HG03342 (cell line): Measurements from ENCODE around the gene CEP68.
"Not testable (repeated sequence)": the region's sequence is repeated elsewhere in the genome, so short reads cannot be mapped to it uniquely, and the experiment has no call there.

Experiments
- ATAC-seq: cut with Tn5 transposase; IDR thresholded peaks from one replicate; pipeline ENCODE4 v1.9.1; 2021; ENCODE audit warnings: mild to moderate bottlenecking, moderate library complexity; ENCODE audit not compliant: unreplicated experiment

The CEP68 gene

DNA sequence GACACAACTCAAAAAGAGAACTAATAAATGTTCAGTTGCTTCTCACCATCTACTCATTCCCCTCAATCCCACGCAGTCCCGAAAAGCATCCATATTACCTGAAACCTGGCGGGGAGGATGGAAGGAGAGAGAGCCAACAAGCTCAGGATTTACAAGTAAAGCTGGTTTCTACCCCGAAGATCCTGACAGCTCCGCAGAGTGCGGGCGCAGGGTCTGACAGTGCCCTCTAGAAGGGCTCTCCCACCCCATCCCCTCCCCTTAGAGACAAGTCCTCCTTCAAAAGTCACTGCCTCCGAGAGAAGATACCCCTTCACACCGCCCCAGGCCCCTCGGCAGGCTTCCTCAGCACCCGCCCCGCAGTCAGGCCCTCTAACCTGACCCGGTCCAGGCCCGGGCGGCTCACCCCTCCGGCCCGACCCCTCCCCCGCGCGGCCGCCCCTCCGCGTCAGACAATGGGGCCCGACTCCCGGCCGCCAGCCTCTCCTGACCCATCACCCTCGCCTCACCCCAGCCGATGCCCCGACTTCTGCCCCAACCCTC is 73.1 kb downstream of the CEP68 start:
- ATAC-seq = peak; percentile 7

DNA sequence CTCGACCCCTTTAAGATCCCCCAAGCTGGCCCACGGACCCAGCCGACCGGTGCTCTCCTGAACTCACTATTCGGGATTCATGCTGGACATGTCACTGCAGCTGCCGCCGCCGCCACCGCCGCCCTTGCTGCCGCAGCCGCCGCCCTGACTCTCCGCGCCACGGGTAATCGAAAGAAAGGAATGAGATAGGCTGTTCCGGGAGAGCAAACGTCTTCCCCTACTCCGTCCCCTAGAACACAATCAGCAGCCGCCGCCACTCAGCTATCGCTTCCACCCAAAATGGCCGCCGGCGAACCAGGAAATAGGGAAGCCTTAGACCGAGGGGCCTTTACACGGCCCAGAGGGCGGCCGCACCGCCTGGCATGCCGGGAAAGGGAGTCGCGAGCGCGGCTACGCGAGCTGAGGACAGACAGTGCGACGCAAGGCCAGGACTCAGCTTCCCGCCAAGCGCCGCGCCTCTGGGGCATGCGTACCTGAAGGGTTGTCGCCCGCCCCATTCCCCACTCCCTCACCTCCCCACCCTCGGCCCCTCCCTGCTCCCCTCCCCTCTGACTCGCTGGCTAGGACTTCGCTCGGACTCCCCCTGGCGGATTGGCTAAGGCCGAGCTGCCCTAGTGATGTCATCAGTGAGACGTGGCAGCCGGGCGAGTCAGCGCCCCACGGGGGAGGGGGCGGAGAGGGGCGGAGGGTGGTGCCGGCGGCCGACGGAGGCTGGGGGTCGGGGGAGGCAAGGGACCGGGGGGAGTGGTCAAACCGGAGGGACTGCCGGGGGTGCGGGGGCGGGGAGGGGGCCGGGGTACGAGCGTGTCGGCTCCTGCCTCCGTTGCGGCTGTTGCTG is 73.8 kb downstream of the CEP68 start, which contains the start of gene RAB1A:
TSS of gene RAB1A (minus strand) at position 281 of the 838 bp plus-strand sequence. CDS start at position 90, 191 bp downstream.
- ATAC-seq = peak; percentile 95

DNA sequence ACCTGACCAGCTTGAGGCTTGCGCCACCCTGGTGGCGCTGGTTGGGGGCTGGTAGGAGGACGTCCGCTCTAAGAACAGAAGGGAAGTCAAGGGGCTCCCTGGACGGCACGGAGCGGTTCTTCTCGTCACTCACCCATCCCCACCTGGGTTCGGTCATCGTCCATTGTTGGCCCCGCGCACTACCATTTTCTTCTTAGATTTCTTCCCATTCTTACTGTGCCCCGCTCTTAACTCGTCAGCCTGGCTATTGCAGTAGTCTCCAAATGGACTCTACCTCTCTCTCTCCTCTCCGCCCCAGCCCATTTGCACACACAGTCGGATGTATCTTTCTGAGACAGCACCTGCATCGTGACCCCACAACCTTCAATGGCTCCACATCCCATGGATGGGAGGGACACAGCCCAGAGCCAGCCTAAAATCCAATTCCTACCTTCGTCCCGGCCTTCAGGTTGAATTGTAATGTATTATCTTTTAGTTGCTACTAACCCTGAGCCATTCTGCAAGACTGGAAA is 74.5 kb downstream of the CEP68 start:
- ATAC-seq = peak; percentile 30

DNA sequence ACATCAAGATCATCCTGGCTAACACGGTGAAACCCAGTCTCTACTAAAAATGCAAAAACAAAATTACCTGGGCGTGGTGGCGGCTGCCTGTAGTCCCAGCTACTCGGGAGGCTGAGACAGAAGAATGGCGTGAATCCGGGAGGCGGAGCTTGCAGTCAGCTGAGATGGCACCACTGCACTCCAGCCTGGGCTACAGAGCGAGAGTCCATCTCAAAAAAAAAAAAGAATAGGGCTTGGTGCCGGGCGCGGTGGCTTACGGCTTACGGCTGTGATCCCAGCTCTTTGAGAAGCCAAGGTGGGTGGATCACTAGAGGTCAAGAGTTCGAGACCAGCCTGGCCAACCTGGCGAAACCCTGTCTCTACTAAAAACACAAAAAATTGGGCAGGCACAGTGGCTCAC is 76.7 kb downstream of the CEP68 start:
- ATAC-seq = not testable (repeated sequence)

DNA sequence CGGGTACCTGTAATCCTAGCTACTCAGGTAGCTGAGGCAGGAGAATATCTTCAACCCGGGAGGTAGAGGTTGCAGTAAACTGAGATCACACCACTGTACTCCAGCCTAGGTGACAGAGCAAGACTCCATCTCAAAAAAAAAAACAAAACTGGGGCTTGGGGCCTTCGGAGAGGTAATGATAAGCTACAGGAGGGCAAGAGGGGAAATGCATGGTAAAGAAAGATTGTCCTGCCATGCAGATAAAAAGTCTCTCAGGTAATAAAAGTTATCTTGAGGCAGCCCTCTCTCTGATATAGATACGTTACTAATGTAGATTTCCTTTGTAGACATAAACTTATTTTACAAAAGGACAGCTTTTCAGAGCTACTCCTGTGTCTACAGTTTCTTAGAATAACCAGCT is 77.4 kb downstream of the CEP68 start:
- no peak for ATAC-seq

DNA sequence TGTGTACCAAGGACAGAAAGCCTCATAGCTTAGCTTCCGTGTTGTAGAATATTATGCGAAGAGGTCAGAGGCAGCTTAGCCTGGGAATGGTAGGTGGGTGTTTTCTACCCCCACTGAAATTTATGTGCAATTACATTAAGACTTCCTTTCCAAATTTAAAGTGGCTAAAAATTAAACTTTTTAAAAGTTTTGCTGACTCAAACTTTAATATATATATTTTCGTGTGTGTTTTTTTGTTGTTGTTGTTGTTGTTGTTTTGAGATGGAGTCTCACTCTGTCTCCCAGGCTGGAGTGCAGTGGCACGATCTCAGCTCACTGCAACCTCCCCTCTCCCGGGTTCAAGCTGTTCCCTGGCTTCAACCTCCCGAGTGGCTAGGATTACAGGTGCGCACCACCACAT is 77.9 kb downstream of the CEP68 start:
- no peak for ATAC-seq

DNA sequence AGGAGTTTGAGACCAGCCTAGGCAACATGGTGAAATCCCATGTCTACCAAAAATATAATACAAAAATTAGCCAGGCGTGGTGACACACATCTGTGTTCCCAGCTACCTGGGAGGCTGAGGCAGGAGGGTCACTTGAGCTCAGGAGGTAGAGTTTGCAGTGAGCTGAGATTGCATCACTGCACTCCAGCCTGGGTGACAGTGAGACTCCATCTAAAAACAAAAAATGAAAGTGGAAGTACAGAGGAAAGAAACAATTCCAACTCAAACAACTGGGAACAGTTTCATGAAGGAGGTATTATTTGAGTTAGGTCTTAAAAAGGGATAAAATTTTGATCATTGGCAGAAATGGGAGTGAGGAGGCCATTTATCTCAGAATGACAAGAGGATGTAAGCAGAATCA is 80.0 kb downstream of the CEP68 start:
- ATAC-seq = no peak
